GM08714 (cell line): ENCODE measurements around the gene SLC45A1.

ENCODE experiments used
- H3K4me3 ChIP-seq: fragments of 200-500 bp; sonication (Bioruptor generic); 2 replicates; pipeline ENCODE4 v1.5.1; 2014; ENCODE audit warnings: mild to moderate bottlenecking, low read length, inconsistent platforms
- ZNF274 ChIP-seq: IDR thresholded peaks from 2 replicates; pipeline ENCODE4 v1.6.1; 2012; ENCODE audit warnings: mild to moderate bottlenecking, low read depth, low read length

The SLC45A1 gene

DNA sequence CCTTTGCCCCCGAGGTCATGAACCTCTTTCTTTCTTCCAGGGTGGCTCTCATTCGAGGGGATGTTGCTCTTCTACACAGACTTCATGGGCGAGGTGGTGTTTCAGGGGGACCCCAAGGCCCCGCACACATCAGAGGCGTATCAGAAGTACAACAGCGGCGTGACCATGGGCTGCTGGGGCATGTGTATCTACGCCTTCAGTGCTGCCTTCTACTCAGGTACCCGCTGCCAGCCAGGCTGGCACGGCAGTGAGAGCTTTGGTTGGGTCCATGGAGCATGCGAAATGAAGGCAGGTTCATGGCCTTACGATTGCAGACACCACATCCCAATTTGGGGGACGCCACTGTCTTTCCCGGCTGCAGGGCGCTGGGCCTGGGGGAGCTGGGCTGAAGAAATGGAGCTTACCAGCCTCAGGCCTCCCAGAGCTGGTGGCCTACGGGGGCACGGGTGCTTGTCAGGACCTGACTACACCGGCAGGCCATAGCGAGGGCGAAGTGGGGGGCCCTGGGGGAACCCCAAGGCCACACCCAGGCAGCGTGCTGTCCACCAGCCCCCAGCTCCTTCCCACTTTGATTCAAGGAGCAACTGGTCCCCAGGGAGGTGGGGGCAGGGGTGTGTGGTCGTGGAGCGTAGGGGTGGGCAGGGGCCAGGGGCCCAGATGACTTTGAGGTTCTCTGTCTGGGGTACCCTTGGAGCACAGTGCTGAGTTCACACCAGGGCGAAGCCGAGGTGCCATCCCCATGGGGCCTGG is 20.0 kb downstream of the SLC45A1 start:
- no peak overlapping the region for H3K4me3 ChIP-seq
- TF ChIP-seq ZNF274: no peak

GRCh38 chr1:8338526-8339202 is 20.8 kb downstream of the SLC45A1 start:
- TF ChIP-seq ZNF274: no peak

DNA sequence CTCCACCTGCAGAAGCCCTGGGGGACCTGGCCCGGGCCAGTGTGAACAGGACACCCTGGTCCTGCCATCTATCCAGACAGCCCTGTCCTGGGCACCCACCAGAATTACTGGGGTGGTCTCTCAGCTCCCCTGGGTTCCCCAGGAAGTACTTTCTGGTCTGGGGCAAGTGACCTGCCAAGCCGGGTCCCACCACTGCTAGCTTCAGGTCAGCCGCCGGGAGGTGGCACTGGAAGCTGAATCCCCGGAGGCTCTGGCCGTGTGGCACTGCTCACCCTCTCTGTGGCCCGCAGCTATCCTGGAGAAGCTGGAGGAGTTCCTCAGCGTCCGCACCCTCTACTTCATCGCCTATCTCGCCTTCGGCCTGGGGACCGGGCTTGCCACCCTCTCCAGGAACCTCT is 21.3 kb downstream of the SLC45A1 start:
- no peak for TF ChIP-seq ZNF274
- H3K4me3 ChIP-seq: no peak overlapping the region

More at GRCh38 chr1:8338526-8339202, 20.8 kb downstream of the SLC45A1 start:
- H3K4me3 ChIP-seq: no peak overlapping the region

DNA sequence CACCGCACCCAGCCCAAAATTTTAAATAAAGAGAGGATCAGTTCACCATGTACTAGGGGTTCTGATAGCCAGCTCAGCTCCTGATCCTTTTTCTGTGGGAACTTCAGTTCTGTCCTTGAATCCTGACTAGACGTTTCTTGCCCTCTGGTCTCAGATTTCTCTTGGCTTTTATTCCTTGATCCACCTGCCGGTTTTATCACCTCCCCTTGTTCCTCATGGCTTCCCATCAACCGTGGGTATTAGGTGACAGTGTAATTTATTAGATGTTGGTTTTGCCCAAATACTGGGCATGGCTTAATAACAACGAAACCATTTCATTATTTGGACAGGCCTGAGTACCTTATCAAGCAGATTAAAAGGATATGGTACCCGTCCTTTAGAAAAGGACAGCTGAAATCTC is 22.5 kb downstream of the SLC45A1 start:
- TF ChIP-seq ZNF274: no peak
- H3K4me3 ChIP-seq: no peak overlapping the region

- TF ChIP-seq ZNF274: no peak
- no peak overlapping the region for H3K4me3 ChIP-seq
These were observed 24.4 kb downstream of the SLC45A1 start for GRCh38 chr1:8342325-8342724.

- H3K4me3 ChIP-seq: no peak overlapping the region
- no peak for TF ChIP-seq ZNF274
These were observed 25.1 kb downstream of the SLC45A1 start for GRCh38 chr1:8343044-8343443.

DNA sequence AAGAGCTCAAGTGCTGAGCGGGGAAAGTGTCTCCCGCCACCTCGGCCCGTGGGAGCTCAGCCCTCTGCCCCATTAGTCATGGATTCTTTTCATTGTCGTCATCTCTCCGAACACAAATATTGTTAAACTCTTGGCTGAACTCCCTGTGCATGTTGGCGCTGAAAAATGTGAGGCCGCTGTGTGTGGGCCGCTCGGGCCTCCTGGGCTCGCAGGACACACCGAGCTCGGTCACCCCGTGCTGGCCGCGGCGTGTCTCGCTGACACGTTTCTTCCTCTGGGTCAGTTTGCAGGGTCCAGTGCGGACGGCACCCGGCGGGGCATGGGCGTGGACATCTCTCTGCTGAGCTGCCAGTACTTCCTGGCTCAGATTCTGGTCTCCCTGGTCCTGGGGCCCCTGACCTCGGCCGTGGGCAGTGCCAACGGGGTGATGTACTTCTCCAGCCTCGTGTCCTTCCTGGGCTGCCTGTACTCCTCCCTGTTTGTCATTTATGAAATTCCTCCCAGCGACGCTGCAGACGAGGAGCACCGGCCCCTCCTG is 25.6 kb downstream of the SLC45A1 start:
- no peak overlapping the region for H3K4me3 ChIP-seq
- TF ChIP-seq ZNF274: no peak

DNA sequence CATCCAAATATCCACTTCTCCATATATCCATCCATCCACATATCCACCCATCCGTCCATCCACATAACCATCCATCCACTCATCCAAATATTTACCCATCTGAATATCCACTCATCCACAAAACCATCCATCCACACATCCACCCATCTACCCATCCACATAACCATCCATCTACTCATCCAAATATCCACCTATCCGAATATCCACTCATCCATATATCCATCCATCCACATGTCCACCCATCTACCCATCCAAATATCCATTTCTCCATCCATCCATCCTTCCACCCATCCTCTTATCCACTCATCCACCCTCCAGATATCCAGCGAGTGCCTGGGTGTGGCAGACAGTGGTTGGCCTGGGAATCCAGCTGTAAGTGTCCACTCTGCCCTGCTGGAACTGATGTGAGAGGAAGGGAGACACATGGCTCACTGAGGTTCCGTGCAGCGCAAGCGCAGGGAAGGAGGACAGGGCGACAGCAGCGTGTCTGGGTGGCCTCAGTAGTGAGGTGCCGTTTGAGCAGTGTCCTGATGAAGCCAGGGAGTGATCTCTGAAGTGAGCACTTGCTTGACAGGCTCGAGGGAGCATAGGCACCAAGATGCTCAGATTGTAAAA is 27.1 kb downstream of the SLC45A1 start:
- no peak for TF ChIP-seq ZNF274
- no peak overlapping the region for H3K4me3 ChIP-seq

DNA sequence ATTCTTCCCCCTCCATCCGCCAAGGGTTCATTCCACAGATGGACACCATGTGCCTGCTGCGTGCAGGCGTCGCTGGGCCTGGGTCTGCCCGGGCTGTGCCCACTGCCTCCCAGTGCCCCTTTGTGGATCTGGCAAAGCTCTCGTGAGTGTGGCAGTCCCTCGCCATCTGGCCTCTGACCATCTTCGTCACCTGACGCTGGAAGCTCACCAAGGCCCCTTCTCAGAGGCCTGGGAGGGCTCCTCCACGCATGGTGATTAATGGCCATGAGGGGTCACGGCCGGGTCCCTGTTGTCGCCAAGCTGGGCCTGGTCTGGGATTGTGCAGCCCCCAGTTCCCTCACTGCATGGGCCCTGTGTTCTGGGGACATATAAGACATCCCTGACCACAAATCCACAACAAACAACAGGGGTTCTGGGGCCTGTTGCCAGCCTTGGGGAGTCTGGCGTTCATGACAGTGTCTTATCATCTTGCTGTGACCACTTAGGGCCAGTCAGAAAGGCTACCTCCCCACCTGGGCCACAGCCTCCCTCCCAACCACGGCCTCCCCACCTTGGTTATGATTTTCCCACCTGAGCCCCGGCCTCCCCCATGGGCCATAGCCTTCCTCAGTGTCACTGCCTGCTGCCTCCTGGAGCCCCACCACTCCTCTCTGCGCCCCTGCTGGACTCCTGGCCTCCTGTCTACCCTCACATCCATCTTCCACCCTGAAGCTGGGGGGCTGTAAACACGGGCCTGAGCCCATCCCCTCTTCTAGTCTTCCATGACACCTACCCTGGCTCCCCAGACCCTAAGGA is 27.9 kb downstream of the SLC45A1 start:
- TF ChIP-seq ZNF274: no peak
- H3K4me3 ChIP-seq: no peak overlapping the region

DNA sequence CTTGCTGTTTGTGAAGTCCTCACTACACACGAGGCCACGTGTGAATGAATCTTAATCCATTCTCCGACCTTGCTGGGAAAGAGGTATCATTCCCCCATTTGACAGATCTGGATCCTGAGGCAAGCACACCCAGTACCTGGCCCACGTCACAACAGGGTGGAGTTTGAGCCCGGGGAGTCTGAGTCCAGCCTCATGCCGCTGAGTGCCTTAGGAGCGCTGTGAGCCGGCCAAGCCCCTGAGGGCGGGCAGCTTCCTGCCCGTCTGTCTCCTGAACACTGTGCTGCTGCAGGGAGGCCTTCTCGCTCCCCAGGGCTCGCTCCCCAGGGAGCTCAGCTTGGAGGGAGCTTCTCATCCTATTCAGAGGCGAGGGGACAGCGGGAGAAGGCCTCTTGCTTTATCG is 29.7 kb downstream of the SLC45A1 start:
- no peak for TF ChIP-seq ZNF274
- H3K4me3 ChIP-seq: no peak overlapping the region

- no peak overlapping the region for H3K4me3 ChIP-seq
- no peak for TF ChIP-seq ZNF274
These were observed 30.3 kb downstream of the SLC45A1 start for GRCh38 chr1:8348047-8348776.

GRCh38 chr1:8348777-8349472 is 31.0 kb downstream of the SLC45A1 start:
- H3K4me3 ChIP-seq: no peak overlapping the region
- no peak for TF ChIP-seq ZNF274

DNA sequence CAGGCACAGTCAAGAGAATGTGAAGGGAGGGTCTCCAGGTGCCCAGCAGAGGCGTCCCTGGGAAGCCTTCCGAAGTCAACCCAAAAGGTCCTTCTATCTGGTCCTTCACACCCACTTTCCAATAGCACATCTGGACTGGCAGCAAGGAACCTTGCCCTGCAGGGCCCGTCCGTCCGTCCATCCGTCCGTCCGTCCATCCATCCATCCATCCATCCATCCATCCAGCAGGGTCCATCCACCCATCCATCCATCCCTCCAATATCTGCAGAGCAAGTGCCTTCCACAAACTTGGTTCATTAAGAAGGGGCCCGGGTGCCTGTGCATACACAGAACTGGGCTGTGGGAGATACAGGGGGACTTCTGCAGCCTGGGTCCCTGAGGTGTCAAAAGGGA is 31.6 kb downstream of the SLC45A1 start:
- H3K4me3 ChIP-seq: no peak overlapping the region
- no peak for TF ChIP-seq ZNF274
